Stimulated activated CD8-positive, alpha-beta memory T cell treated with anti-CD3 and anti-CD28 coated beads, Interleukin-15, amount 100 ng/mL, for 4 hours (primary cell): Measurements from ENCODE around the gene CCDC50.

Experiments used
- DNase-seq, 2 donors: peaks; one replicate each; pipeline ENCODE4 v3.0.0-alpha.2; 2020; ENCODE audit warnings: low read depth in 2 of 2

CCDC50 gene

GRCh38 chr3:191350396-191351090, 21.3 kb downstream of the CCDC50 start:
- DNase-seq, result no peak

GRCh38 chr3:191352014-191352413, 22.8 kb downstream of the CCDC50 start:
- no peak for DNase-seq

GRCh38 chr3:191353022-191353777, 24.0 kb downstream of the CCDC50 start:
- DNase-seq, result no peak

GRCh38 chr3:191355406-191355805, 26.2 kb downstream of the CCDC50 start:
- DNase-seq, result no peak

- no peak for DNase-seq
Observed at GRCh38 chr3:191356631-191357439, 27.6 kb downstream of the CCDC50 start.

GRCh38 chr3:191357909-191358308, 28.7 kb downstream of the CCDC50 start:
- no peak for DNase-seq

- no peak for DNase-seq
Observed at GRCh38 chr3:191358929-191359328, 29.7 kb downstream of the CCDC50 start.

- DNase-seq, result no peak
Observed at GRCh38 chr3:191360620-191361019, 31.4 kb downstream of the CCDC50 start.

- no peak for DNase-seq
Observed at GRCh38 chr3:191361456-191361855, 32.3 kb downstream of the CCDC50 start.

- no peak for DNase-seq
Observed at GRCh38 chr3:191362037-191362436, 32.8 kb downstream of the CCDC50 start.

GRCh38 chr3:191362524-191363090, 33.4 kb downstream of the CCDC50 start:
- no peak for DNase-seq

GRCh38 chr3:191363221-191363620, 34.0 kb downstream of the CCDC50 start:
- no peak for DNase-seq

- no peak for DNase-seq
Observed at GRCh38 chr3:191366675-191367074, 37.5 kb downstream of the CCDC50 start.

GRCh38 chr3:191368755-191369615, 39.8 kb downstream of the CCDC50 start:
- no peak for DNase-seq

- DNase-seq, result no peak
Observed at GRCh38 chr3:191369616-191370010, 40.4 kb downstream of the CCDC50 start.

GRCh38 chr3:191372122-191372521, 42.9 kb downstream of the CCDC50 start:
- no peak for DNase-seq

GRCh38 chr3:191373327-191373726, 44.1 kb downstream of the CCDC50 start:
- no peak for DNase-seq

- no peak for DNase-seq
Observed at GRCh38 chr3:191376516-191377141, 47.4 kb downstream of the CCDC50 start.

- DNase-seq, result no peak
Observed at GRCh38 chr3:191378142-191378812, 49.1 kb downstream of the CCDC50 start.

GRCh38 chr3:191379446-191379845, 50.3 kb downstream of the CCDC50 start:
- DNase-seq, result no peak
